ENCODE results near the gene COMMD9. TPM values are rescaled to one million over a fixed set of nuclear protein-coding genes. Genes with fewer than 3 reads are reported as not detected.

COMMD9 gene
- total RNA-seq, 1 donor from 2014 or later: 69.0 TPM

DNA sequence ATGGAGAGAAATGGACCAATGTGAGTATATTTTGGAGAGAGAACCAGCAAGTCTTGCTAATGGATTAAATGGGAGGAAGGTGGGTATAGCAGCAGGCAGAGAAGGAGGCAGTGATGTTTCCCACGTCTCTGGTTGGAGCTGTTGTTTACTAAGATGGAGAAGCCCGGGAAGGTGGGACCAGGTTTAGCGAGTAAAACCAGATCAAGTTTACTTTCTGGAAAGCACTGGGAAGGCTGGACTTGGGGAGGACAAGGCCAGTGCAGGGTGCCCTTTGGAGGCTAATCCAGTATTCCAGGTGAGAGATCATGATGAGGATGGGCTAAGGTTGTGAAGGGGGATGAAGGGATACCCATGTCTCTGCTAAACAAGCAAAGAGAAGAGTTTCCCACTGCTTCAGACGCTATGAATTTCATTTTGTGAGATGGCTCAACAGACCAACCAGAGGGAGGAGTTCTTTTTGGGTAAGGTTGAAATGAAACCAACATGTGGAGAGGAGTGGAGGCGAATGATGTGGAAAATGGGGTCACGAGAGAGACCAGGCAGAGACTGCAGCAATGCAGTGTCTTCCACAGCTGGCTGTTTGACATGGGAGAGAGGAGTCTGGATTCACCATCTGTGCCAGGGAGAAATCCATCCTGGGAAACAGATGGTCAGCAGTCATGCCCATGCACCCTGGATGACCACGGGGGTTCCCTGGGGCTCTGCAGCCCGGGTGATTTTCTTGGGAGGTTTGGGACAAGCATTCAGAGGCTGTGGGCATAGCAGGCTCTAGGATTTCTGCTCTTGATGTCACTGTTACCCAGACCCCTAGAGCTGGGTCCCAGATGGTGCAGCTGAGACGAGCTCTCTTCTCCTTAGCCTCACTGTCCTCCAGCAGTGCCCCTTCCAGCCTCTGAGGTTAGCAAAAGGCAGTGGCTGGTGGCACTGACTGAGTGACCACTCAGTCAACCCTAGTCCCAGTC is 24.9 kb downstream of the COMMD9 start:
- Mint-ChIP-seq H3K4me3 (no peak overlapping the region), H3K9me3 (no peaks in the 10 kb centered on the region), H3K27ac (no peak overlapping the region), H3K4me1 (ENCODE audit: unreplicated experiment) (peaks cover 12% of the 10 kb centered on the region), H3K27me3 (peaks cover 30% of the 10 kb centered on the region), H3K36me3 (no peaks in the 10 kb centered on the region)
- TF ChIP-seq, protein P1, sequence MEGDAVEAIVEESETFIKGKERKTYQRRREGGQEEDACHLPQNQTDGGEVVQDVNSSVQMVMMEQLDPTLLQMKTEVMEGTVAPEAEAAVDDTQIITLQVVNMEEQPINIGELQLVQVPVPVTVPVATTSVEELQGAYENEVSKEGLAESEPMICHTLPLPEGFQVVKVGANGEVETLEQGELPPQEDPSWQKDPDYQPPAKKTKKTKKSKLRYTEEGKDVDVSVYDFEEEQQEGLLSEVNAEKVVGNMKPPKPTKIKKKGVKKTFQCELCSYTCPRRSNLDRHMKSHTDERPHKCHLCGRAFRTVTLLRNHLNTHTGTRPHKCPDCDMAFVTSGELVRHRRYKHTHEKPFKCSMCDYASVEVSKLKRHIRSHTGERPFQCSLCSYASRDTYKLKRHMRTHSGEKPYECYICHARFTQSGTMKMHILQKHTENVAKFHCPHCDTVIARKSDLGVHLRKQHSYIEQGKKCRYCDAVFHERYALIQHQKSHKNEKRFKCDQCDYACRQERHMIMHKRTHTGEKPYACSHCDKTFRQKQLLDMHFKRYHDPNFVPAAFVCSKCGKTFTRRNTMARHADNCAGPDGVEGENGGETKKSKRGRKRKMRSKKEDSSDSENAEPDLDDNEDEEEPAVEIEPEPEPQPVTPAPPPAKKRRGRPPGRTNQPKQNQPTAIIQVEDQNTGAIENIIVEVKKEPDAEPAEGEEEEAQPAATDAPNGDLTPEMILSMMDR (conservative IDR thresholded peaks at IDR 0.05): no peak
- DNase-seq (ENCODE audit: extremely low spot score, unreplicated experiment): peak; percentile 37

DNA sequence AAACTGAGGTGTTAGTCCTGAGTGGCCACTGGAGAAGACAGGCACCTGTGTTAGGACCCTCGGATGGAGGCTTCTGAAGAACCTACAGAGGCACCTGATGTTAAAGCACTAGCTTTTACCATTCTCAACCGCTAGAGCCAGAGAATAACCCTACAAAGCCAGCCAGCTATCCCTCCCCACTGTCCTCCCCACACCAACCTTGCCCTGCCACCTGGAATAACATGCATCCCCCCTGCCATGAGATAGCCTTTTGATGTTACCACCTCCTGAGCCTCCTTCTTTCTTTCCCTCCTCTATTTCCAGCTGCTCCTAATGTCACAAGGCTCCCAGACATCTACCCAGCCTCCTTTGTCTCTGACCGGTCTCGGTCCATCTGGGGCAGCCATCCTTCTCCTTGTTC is 28.1 kb downstream of the COMMD9 start:
- H3K9me3 Mint-ChIP-seq: no peaks in the 10 kb centered on the region
- H3K27me3 Mint-ChIP-seq: peaks cover 37% of the 10 kb centered on the region
- H3K36me3 Mint-ChIP-seq: no peaks in the 10 kb centered on the region
- peaks cover 30% of the 10 kb centered on the region for H3K4me1 Mint-ChIP-seq (ENCODE audit: unreplicated experiment)
- no peak overlapping the region for H3K4me3 Mint-ChIP-seq
- DNase-seq (ENCODE audit: extremely low spot score, unreplicated experiment): no peak
- TF ChIP-seq, protein P1 (conservative IDR thresholded peaks at IDR 0.05): no peak
- H3K27ac Mint-ChIP-seq: no peak overlapping the region

DNA sequence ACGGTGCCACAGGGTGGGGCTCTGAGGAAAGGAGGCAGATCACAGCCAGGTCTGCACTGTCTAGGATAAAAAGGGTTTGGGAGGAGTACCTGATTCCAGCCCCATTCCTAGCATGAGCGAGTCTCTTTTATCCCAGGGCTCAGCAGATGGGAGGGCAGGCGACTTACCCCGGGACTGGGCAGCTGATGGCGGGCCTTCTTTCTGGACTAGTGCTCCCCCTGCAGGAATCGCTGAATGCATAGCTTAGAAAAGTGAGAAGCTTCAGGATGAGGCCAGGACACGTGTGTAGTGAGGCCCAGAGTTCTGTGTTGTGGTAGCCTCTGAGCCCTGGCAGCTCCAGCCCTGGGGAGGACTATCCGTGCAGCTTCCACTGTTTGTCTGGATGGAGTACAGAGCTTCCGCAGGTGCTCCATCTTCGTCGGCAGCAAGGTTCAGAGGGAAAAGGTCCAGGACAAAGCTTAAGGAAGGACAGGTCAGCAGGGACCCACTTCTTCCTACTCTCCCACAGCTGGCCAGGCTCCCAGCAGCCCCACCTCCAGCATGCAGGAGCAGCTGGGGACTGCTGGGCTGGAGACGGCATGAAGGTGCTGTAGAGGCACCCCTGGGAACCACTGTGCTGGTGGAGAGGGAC is 30.4 kb downstream of the COMMD9 start:
- Mint-ChIP-seq H3K4me1 (ENCODE audit: unreplicated experiment) (peaks cover 26% of the 10 kb centered on the region), H3K4me3 (no peak overlapping the region), H3K27me3 (peaks cover 29% of the 10 kb centered on the region), H3K36me3 (no peaks in the 10 kb centered on the region), H3K9me3 (no peaks in the 10 kb centered on the region), H3K27ac (no peak overlapping the region)
- TF ChIP-seq, protein P1 (conservative IDR thresholded peaks at IDR 0.05): peak; percentile 77
- no peak for DNase-seq (ENCODE audit: extremely low spot score, unreplicated experiment)

DNA sequence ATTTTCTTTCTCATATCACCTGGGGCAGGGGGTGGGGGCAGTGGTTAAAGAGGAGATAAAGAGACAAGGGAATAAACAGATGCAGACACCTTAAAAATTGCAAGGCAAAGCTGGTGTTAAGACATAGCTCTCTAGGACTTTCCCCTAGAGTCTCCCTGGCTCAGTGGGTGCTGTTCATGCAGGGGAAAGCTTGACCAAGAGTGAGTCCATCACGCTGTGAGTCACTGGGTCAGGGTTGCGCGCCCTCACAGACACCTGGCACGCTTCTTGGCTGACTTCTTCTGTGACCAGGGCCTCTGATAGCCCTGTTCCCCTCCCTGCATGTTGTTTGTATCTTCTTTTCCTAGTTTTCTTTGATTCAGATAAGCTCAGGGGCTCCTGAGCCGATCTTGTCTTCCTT is 31.9 kb downstream of the COMMD9 start:
- Mint-ChIP-seq H3K27me3 (peaks cover 26% of the 10 kb centered on the region), H3K9me3 (no peaks in the 10 kb centered on the region), H3K36me3 (no peaks in the 10 kb centered on the region), H3K4me3 (no peak overlapping the region), H3K4me1 (ENCODE audit: unreplicated experiment) (peaks cover 34% of the 10 kb centered on the region), H3K27ac (no peak overlapping the region)
- DNase-seq (ENCODE audit: extremely low spot score, unreplicated experiment): no peak
- TF ChIP-seq, protein P1 (conservative IDR thresholded peaks at IDR 0.05): no peak

DNA sequence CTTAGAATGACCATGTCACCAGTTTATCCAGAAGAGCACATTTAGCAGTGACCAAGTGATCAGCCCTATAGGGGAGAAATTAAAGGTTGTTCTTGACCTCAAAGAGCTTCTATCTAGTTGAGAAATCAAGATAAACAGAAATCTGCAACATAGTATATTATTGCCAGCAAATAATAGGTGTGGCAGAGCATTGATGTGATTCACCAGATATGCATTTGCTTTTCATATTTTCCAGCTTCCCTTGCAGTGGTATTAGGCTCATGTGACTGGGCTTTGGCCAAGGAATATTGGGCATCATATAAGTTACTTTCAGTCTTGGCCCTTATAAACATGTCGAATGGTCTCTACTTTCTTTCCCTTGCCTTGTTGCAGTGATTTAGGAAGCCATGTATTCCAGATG is 34.5 kb downstream of the COMMD9 start:
- no peak for DNase-seq (ENCODE audit: extremely low spot score, unreplicated experiment)
- H3K27me3 Mint-ChIP-seq: peaks cover 13% of the 10 kb centered on the region
- H3K4me1 Mint-ChIP-seq (ENCODE audit: unreplicated experiment): peaks cover 30% of the 10 kb centered on the region
- TF ChIP-seq, protein P1 (conservative IDR thresholded peaks at IDR 0.05): no peak
- no peaks in the 10 kb centered on the region for H3K9me3 Mint-ChIP-seq
- no peak overlapping the region for H3K4me3 Mint-ChIP-seq
- H3K36me3 Mint-ChIP-seq: no peaks in the 10 kb centered on the region
- no peak overlapping the region for H3K27ac Mint-ChIP-seq

Measured in type B pancreatic cell (in vitro differentiated cells).